ENCODE results near the gene ANK3. TPM values are rescaled to one million over a fixed set of nuclear protein-coding genes. Genes with fewer than 3 reads are reported as not detected.

ANK3 gene
- total RNA-seq, 2 experiments from 2014 or later = 60.5 to 61.9 TPM

- ChIA-PET POLR2A (no interaction called here), CTCF (no interaction called here)
- ATAC-seq (ENCODE audit: poor library complexity) (no peak), DNase-seq (no peak)
- Histone ChIP-seq H3K27me3 (ENCODE audit: control insufficient read depth in 1 of 2, insufficient read depth in 2 of 2, low read length in 2 of 2) (no peaks in the 10 kb centered on the region), H3K4me3 (ENCODE audit: low read length) (no peak overlapping the region), H3K9me3 (ENCODE audit: control insufficient read depth in 1 of 2, insufficient read depth in 1 of 2, low read length in 2 of 2) (no peaks in the 10 kb centered on the region), H3K36me3 (ENCODE audit: insufficient read depth, low read length) (no peaks in the 10 kb centered on the region), H3K27ac (ENCODE audit: low read depth in 1 of 2, low read length in 2 of 2) (no peak overlapping the region), H3K4me1 (ENCODE audit: insufficient read depth, low read length) (no peaks in the 10 kb centered on the region)
- H3K27me3 Mint-ChIP-seq = no peaks in the 10 kb centered on the region
- no peaks in the 10 kb centered on the region for H3K4me1 Mint-ChIP-seq (ENCODE audit: low read depth)
- H3K9me3 Mint-ChIP-seq = no peaks in the 10 kb centered on the region
- H3K27ac Mint-ChIP-seq = no peak overlapping the region
- H3K36me3 Mint-ChIP-seq (ENCODE audit: low read depth) = no peaks in the 10 kb centered on the region
- intact Hi-C loops (cut with DNase I, micrococcal nuclease) = no loop called here
- no peak overlapping the region for H3K4me3 Mint-ChIP-seq
- TF ChIP-seq CTCF (IDR thresholded peaks at IDR 0.05) = no peak
Measured at GRCh38 chr10:60304829-60305379, 84.8 kb downstream of the ANK3 start.

GRCh38 chr10:60303778-60304177 is 85.9 kb downstream of the ANK3 start:
- Histone ChIP-seq H3K27me3 (ENCODE audit: control insufficient read depth in 1 of 2, insufficient read depth in 2 of 2, low read length in 2 of 2) (no peaks in the 10 kb centered on the region), H3K27ac (ENCODE audit: low read depth in 1 of 2, low read length in 2 of 2) (no peak overlapping the region), H3K4me3 (ENCODE audit: low read length) (no peak overlapping the region), H3K36me3 (ENCODE audit: insufficient read depth, low read length) (no peaks in the 10 kb centered on the region), H3K4me1 (ENCODE audit: insufficient read depth, low read length) (no peaks in the 10 kb centered on the region), H3K9me3 (ENCODE audit: control insufficient read depth in 1 of 2, insufficient read depth in 1 of 2, low read length in 2 of 2) (no peaks in the 10 kb centered on the region)
- Mint-ChIP-seq H3K9me3 (no peaks in the 10 kb centered on the region), H3K4me1 (ENCODE audit: low read depth) (no peaks in the 10 kb centered on the region), H3K4me3 (no peak overlapping the region), H3K36me3 (ENCODE audit: low read depth) (no peaks in the 10 kb centered on the region), H3K27ac (no peak overlapping the region), H3K27me3 (no peaks in the 10 kb centered on the region)
- ChIA-PET POLR2A (no interaction called here), CTCF (no interaction called here)
- intact Hi-C loops (cut with DNase I, micrococcal nuclease) = no loop called here
- DNase-seq = no peak
- ATAC-seq (ENCODE audit: poor library complexity) = no peak
- no peak for TF ChIP-seq CTCF (IDR thresholded peaks at IDR 0.05)

GRCh38 chr10:60299961-60300883 is 89.5 kb downstream of the ANK3 start:
- CTCF ChIA-PET = no interaction called here
- H3K4me3 ChIP-seq (ENCODE audit: low read length) = no peak overlapping the region
- no peaks in the 10 kb centered on the region for H3K27me3 ChIP-seq (ENCODE audit: control insufficient read depth in 1 of 2, insufficient read depth in 2 of 2, low read length in 2 of 2)
- H3K36me3 ChIP-seq (ENCODE audit: insufficient read depth, low read length) = no peaks in the 10 kb centered on the region
- Mint-ChIP-seq H3K36me3 (ENCODE audit: low read depth) (no peaks in the 10 kb centered on the region), H3K4me3 (no peak overlapping the region), H3K9me3 (no peaks in the 10 kb centered on the region), H3K27ac (no peak overlapping the region), H3K4me1 (ENCODE audit: low read depth) (no peaks in the 10 kb centered on the region), H3K27me3 (no peaks in the 10 kb centered on the region)
- intact Hi-C loops (cut with DNase I, micrococcal nuclease) = no loop called here
- no peak overlapping the region for H3K27ac ChIP-seq (ENCODE audit: low read depth in 1 of 2, low read length in 2 of 2)
- no peak for TF ChIP-seq CTCF (IDR thresholded peaks at IDR 0.05)
- no peaks in the 10 kb centered on the region for H3K4me1 ChIP-seq (ENCODE audit: insufficient read depth, low read length)
- H3K9me3 ChIP-seq (ENCODE audit: control insufficient read depth in 1 of 2, insufficient read depth in 1 of 2, low read length in 2 of 2) = no peaks in the 10 kb centered on the region
- ATAC-seq (ENCODE audit: poor library complexity) (no peak), DNase-seq (no peak)
- POLR2A ChIA-PET = no interaction called here
